IPS DF 4.7 (cell line): ENCODE results near the gene PVALB.
"Not testable (repeated sequence)": the region's sequence is repeated elsewhere in the genome, so short reads cannot be mapped to it uniquely, and the experiment has no call there.

Source experiments
- DNase-seq: peaks from one replicate; pipeline ENCODE4 v3.0.0-alpha.2; 2013; ENCODE audit warnings: low spot score; ENCODE audit errors: extremely low read depth

Gene PVALB

GRCh38 chr22:36757668-36758211 lies 59.1 kb downstream of the PVALB start:
- DNase-seq, result no peak

GRCh38 chr22:36756746-36757655 lies 59.8 kb downstream of the PVALB start:
- no peak for DNase-seq

GRCh38 chr22:36756031-36756430 lies 60.8 kb downstream of the PVALB start:
- DNase-seq, result no peak

GRCh38 chr22:36755316-36755715 lies 61.5 kb downstream of the PVALB start:
- DNase-seq, result no peak

GRCh38 chr22:36754881-36755280 lies 62.0 kb downstream of the PVALB start:
- DNase-seq, result not testable (repeated sequence)

GRCh38 chr22:36753916-36754315 lies 62.9 kb downstream of the PVALB start:
- no peak for DNase-seq

- DNase-seq, result no peak
Measured at GRCh38 chr22:36753120-36753802, 63.6 kb downstream of the PVALB start.
